GM12878 (cell line): ENCODE measurements around the gene FBXO42. TPM values are rescaled to one million over a fixed set of nuclear protein-coding genes. Genes with fewer than 3 reads are reported as not detected.

ENCODE experiments used
- ATAC-seq: fragments of 200-7000 bp; cut with Tn5 transposase; 3 replicates; pipeline ENCODE4 v1.9.1; 2020; ENCODE audit warnings: mild to moderate bottlenecking, moderate library complexity
- BruUV-seq: library from RNA; stranded (reverse); fragments of 400-500 nt; replicated peaks from 2 replicates; lab custom pipeline; 2021; lab: Mats Ljungman, UMichigan
- CTCF ChIA-PET: fragments of 300-600 bp; sonication (Branson Sonifier 250); formaldehyde crosslinking; extraction: SDS; loops from one replicate; lab custom pipeline; 2021; ENCODE audit warnings: inconsistent platforms; lab: Yijun Ruan, JAX
- POLR2A ChIA-PET: fragments of 350-600 bp; formaldehyde crosslinking; extraction: SDS; loops from one replicate; lab custom pipeline; 2021; ENCODE audit warnings: inconsistent platforms; lab: Charles Lee
- RAD21 ChIA-PET: fragments of 300-600 bp; sonication (Branson Sonifier 250); formaldehyde crosslinking; loops from one replicate; lab custom pipeline; 2023; ENCODE audit warnings: antibody characterized with exemption; ENCODE audit not compliant: unreplicated experiment; lab: Charles Lee
- SMC1A ChIA-PET: fragments of 300-600 bp; sonication (Branson Sonifier 250); formaldehyde crosslinking; loops from one replicate; lab custom pipeline; 2023; ENCODE audit not compliant: unreplicated experiment, uncharacterized antibody; lab: Charles Lee
- DNase-seq: peaks from one replicate; pipeline ENCODE4 v3.0.0-alpha.2; 2011; ENCODE audit warnings: low read depth, low spot score
- FAIRE-seq: peaks from 3 replicates; lab custom pipeline; 2011; peaks lifted over from hg19 to GRCh38; lab: Jason Lieb, UNC
- H2AFZ ChIP-seq: 2 replicates; pipeline ENCODE4 v1.6.0; 2011; ENCODE audit warnings: low read depth, low read length, control low read depth; ENCODE audit not compliant: control insufficient read depth
- H3K27ac ChIP-seq: 2 replicates; pipeline ENCODE4 v1.5.1; 2011; ENCODE audit warnings: control low read depth; ENCODE audit not compliant: control insufficient read depth, insufficient read depth
- H3K27me3 ChIP-seq, 2 experiments: replicated peaks in 1 of 2; 2 replicates each; pipeline versions ENCODE4 v1.6.0 to v1.6.1; 2011; ENCODE audit warnings: low read length in 1 of 2; ENCODE audit not compliant: control insufficient read depth in 2 of 2, insufficient read depth in 2 of 2
- H3K36me3 ChIP-seq, 2 experiments: 2 replicates each; pipeline ENCODE4 v1.5.1; 2011; ENCODE audit warnings: low read length in 1 of 2; ENCODE audit not compliant: control insufficient read depth in 2 of 2, insufficient read depth in 2 of 2
- H3K4me1 ChIP-seq: 2 replicates; pipeline ENCODE4 v1.6.1; 2011; ENCODE audit warnings: mild to moderate bottlenecking, low read length, moderate library complexity, mixed read lengths; ENCODE audit not compliant: control insufficient read depth, insufficient read depth
- H3K4me2 ChIP-seq: 2 replicates; pipeline ENCODE4 v1.6.0; 2011; ENCODE audit warnings: control low read depth; ENCODE audit not compliant: control insufficient read depth, insufficient read depth
- H3K4me3 ChIP-seq: fragments of 200-600 bp; sonication (generic); 2 replicates; pipeline ENCODE4 v1.5.1; 2016
- H3K79me2 ChIP-seq: 2 replicates; pipeline ENCODE4 v1.6.0; 2011; ENCODE audit warnings: low read length; ENCODE audit not compliant: control insufficient read depth, insufficient read depth
- H3K9ac ChIP-seq: 2 replicates; pipeline ENCODE4 v1.8.0; 2011; ENCODE audit warnings: low read length, control low read depth, mixed read lengths; ENCODE audit not compliant: control insufficient read depth, insufficient read depth
- H3K9me3 ChIP-seq: replicated peaks from 3 replicates; pipeline ENCODE4 v1.5.1; 2011; ENCODE audit warnings: mild to moderate bottlenecking, low read length; ENCODE audit not compliant: control insufficient read depth, insufficient read depth
- H4K20me1 ChIP-seq: 2 replicates; pipeline ENCODE4 v1.6.0; 2011; ENCODE audit not compliant: control insufficient read depth, insufficient read depth
- BCL11A ChIP-seq: IDR thresholded peaks from 2 replicates; pipeline ENCODE4 v1.6.1; 2011; ENCODE audit warnings: low read depth, low read length
- CBX5 ChIP-seq: sonication (generic); IDR thresholded peaks from 2 replicates; pipeline ENCODE4 v1.6.1; 2016; ENCODE audit warnings: low read depth, moderate library complexity, mild to moderate bottlenecking, inconsistent platforms
- ETV6 ChIP-seq, 2 experiments: fragments of 450-650 bp in 1 of 2; IDR thresholded peaks in 1 of 2; conservative IDR thresholded peaks in 1 of 2; 2 replicates each; pipeline ENCODE4 v1.6.1; 2014; ENCODE audit warnings: antibody characterized with exemption in 1 of 2, borderline replicate concordance in 1 of 2, low read depth in 1 of 2, mild to moderate bottlenecking in 1 of 2, moderate library complexity in 1 of 2
- JUNB ChIP-seq: IDR thresholded peaks from 2 replicates; pipeline ENCODE4 v1.6.1; 2016; ENCODE audit warnings: antibody characterized with exemption, mild to moderate bottlenecking
- NFYA ChIP-seq: IDR thresholded peaks from 2 replicates; pipeline ENCODE4 v1.6.1; 2011; ENCODE audit warnings: low read depth, mild to moderate bottlenecking, low read length, improper control_type of control experiment, borderline replicate concordance
- PKNOX1 ChIP-seq: fragments of 450-650 bp; IDR thresholded peaks from 2 replicates; pipeline ENCODE4 v1.6.1; 2016; ENCODE audit warnings: mild to moderate bottlenecking
- STAT1 ChIP-seq: fragments of 450-650 bp; conservative IDR thresholded peaks from 2 replicates; pipeline ENCODE4 v1.6.1; 2014; ENCODE audit warnings: antibody characterized with exemption, mild to moderate bottlenecking
- TARDBP ChIP-seq: IDR thresholded peaks from 2 replicates; pipeline ENCODE4 v1.6.1; 2016; ENCODE audit warnings: borderline replicate concordance
- WGBS: methylation state at CpG from one replicate; pipeline ENCODE4 v1.1.6; 2016; ENCODE audit warnings: low lambda C conversion rate; ENCODE audit not compliant: insufficient replicate concordance, insufficient coverage; ENCODE audit errors: missing lambda C conversion rate; 5-methylcytosine and 5-hydroxymethylcytosine counted together
- in situ Hi-C: fragments of 300-500 bp; cut with MboI; formaldehyde crosslinking; loops from 9 replicates; pipeline ENCODE4 v1.14.3; 2018; ENCODE audit warnings: mixed read lengths
- intact Hi-C: fragments of 100-400 bp; cut with micrococcal nuclease; formaldehyde crosslinking; loops from one replicate; pipeline ENCODE4 v1.14.2; 2022; ENCODE audit not compliant: unreplicated experiment
- polyA plus RNA-seq, 11 experiments: library from polyadenylated mRNA; depleted of rRNA in 4 of 11; unstranded in 6 of 11; stranded (reverse) in 5 of 11; fragments of >200 nt; fragmentation: Nextera tagmentation in 4 of 11; fragmentation: Illumina TruSeq in 1 of 11; extraction: Ambion mirVana in 4 of 11; extraction: Trizol in 1 of 11; gene quantifications; 1 replicate in 1 of 11; 2 replicates in 10 of 11; pipeline versions ENCODE4 v1.2.1 to v1.2.3, GENCODE V29; 2011 to 2016; ENCODE audit warnings: inconsistent platforms in 2 of 11, missing spikeins in 2 of 11, low read depth in 1 of 11
- total RNA-seq, 4 experiments: library from RNA; depleted of rRNA in 3 of 4; stranded (reverse); fragments of >200 nt in 3 of 4; fragmentation: Illumina TruSeq in 1 of 4; extraction: Trizol in 1 of 4; gene quantifications; 2 replicates each; pipeline versions ENCODE4 v1.2.1 to v1.2.3, GENCODE V29; 2013 to 2021

The FBXO42 gene
- total and polyA plus RNA-seq, 10 of the 15 experiments (the other 5 are each of a cell fraction or from before 2014, with no cell fraction given) = 6.1 to 23.8 (median 15.2) TPM

- Histone ChIP-seq H4K20me1 (no peaks in the 10 kb centered on the region), H3K9ac (no peak overlapping the region), H3K36me3 (peaks cover 2 to 18% of the 10 kb centered on the region in 2 experiments; a peak in 3 of 4 replicates), H3K4me1 (no peaks in the 10 kb centered on the region), H3K79me2 (no peaks in the 10 kb centered on the region), H3K4me2 (no peak overlapping the region), H2AFZ (no peak overlapping the region), H3K27me3 (no peaks in the 10 kb centered on the region), H3K27ac (no peak overlapping the region), H3K4me3 (no peak overlapping the region), H3K9me3 (no peaks in the 10 kb centered on the region)
- ChIA-PET RAD21 (no interaction called here), CTCF (interaction anchor here (1.0 kb wide), 1 partner anchor 69 kb away, joined by 3 read pairs; no protein-coding TSS in a partner anchor), SMC1A (interaction anchor here (1.0 to 1.2 kb wide), 2 partner anchors 14 to 69 kb away, joined by 3 read pairs; no protein-coding TSS in a partner anchor), POLR2A (interaction anchor here (0.5 to 0.9 kb wide), 3 partner anchors 58 to 80 kb away, joined by 3 to 7 read pairs (median 3); partner anchors contain the start of gene FBXO42)
- FAIRE-seq (peak; percentile 56), DNase-seq (no peak), ATAC-seq (no peak)
- WGBS = 41% methylated on average over 3 of the region's 3 CpGs
- intact Hi-C loops = no loop called here
- in situ Hi-C loops = no loop called here
- TF ChIP-seq ETV6 (conservative IDR thresholded peaks at IDR 0.05 in 1 of 2, IDR thresholded peaks at IDR 0.05 in 1 of 2; ENCODE audit: borderline replicate concordance in 1 of 2, low read depth in 1 of 2) (no peak), STAT1 (no peak), BCL11A (no peak), CBX5 (no peak), JUNB (no peak), PKNOX1 (peak; percentile 40; the same call in 1 of the 2 replicates), NFYA (no peak), TARDBP (no peak)
- no TSS peak for BruUV-seq
These were observed 57.8 kb downstream of the FBXO42 start for GRCh38 chr1:16294219-16295212.
